HUES48 (cell line): Measurements from ENCODE around the gene VOPP1.
"Not testable (repeated sequence)": the region's sequence is repeated elsewhere in the genome, so short reads cannot be mapped to it uniquely, and the experiment has no call there.

ENCODE experiments used
- H3K27ac ChIP-seq: one replicate; pipeline ENCODE4 v1.7.0; 2013; ENCODE audit warnings: low read depth, low read length, inconsistent platforms
- H3K27me3 ChIP-seq: 2 replicates; pipeline ENCODE4 v1.6.1; 2013; ENCODE audit warnings: mild to moderate bottlenecking, low read length; ENCODE audit not compliant: control insufficient read depth, insufficient read depth
- H3K36me3 ChIP-seq: 2 replicates; pipeline ENCODE4 v1.6.1; 2013; ENCODE audit warnings: low read length; ENCODE audit not compliant: control insufficient read depth, insufficient read depth
- H3K4me1 ChIP-seq: 2 replicates; pipeline ENCODE4 v1.6.1; 2013; ENCODE audit warnings: mild to moderate bottlenecking, low read length; ENCODE audit not compliant: control insufficient read depth, insufficient read depth
- H3K4me3 ChIP-seq: 2 replicates; pipeline ENCODE4 v1.5.1; 2013; ENCODE audit warnings: mild to moderate bottlenecking, low read depth, low read length
- H3K9ac ChIP-seq: 2 replicates; pipeline ENCODE4 v1.6.1; 2013; ENCODE audit warnings: mild to moderate bottlenecking, low read depth, low read length, moderate library complexity
- H3K9me3 ChIP-seq: 2 replicates; pipeline ENCODE4 v1.6.1; 2013; ENCODE audit warnings: low read length; ENCODE audit not compliant: control insufficient read depth, insufficient read depth

The VOPP1 gene

DNA sequence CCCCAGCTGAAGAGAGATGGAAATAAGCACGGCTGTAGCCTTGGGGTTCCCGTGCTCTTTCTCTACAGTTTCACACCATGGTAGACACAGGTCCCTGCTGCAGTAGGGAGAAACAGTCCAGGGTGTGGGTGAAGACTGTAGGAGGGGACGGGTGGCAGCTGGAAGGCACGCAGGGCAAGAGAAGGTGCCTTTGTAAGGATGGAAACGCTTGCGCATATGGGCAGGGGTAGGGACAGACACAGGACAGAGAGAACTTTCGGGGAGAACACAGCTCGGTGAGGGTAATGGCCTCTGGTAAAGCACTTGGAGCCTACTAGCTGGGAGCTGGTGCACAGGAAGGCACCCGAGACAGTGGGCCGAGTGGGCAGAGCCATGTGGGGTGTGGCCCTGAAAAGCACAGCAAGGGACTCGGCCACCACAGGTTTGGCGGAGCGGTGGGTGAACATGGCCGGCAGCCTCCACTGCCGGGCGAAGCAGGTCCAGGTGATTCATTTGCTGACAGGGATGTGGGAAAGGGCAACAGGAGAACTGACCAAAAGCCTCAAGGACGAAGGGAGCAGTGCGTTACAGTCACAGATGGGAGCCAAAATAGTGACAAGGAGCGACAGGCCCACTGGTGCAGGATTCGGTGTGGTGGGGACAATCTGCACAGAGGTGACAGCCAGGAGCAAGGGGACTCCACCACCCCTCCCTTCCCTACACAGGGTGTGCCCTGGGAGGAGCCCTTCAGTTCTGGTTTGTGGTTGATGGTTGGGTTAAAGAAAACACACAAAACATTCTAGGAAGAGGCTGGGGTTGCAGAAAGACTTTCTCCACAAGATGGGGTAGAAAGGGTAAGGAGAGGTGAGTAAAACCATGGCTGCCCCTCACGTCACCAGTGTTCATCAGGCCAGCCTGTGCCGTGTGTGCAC is 97.1 kb downstream of the VOPP1 start:
- H3K9ac ChIP-seq, result no peak overlapping the region
- H3K4me3 ChIP-seq, result no peak overlapping the region
- no peak overlapping the region for H3K27ac ChIP-seq
- no peaks in the 10 kb centered on the region for H3K27me3 ChIP-seq
- no peaks in the 10 kb centered on the region for H3K4me1 ChIP-seq
- no peaks in the 10 kb centered on the region for H3K9me3 ChIP-seq
- peaks cover 17% of the 10 kb centered on the region for H3K36me3 ChIP-seq

DNA sequence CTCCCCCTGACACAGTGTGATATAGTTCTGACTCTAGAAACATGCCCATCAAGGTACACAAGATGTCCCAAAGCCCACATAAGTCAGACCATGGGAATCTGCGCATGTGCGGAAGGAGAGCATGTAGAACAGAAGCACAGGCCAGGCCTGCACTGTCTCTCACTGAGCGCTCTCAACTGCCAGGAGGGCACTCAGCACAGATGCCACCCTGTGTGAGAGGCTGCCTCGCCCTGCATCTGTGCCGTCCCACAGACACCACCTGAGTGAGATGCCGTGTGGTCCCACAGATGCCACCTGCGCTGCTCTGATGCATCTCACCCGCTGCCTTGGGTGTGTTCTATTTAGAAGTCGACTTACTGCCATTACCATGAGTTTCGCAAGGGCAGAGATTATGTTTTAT is 98.4 kb downstream of the VOPP1 start:
- Histone ChIP-seq H3K27me3 (no peaks in the 10 kb centered on the region), H3K9ac (no peak overlapping the region), H3K4me1 (no peaks in the 10 kb centered on the region), H3K36me3 (peaks cover 19% of the 10 kb centered on the region), H3K27ac (no peak overlapping the region), H3K9me3 (no peaks in the 10 kb centered on the region), H3K4me3 (no peak overlapping the region)

GRCh38 chr7:55472928-55473725 is 99.2 kb downstream of the VOPP1 start:
- Histone ChIP-seq H3K36me3 (peaks cover 22% of the 10 kb centered on the region), H3K9ac (no peak overlapping the region), H3K27me3 (no peaks in the 10 kb centered on the region), H3K4me3 (no peak overlapping the region), H3K9me3 (peaks cover 6% of the 10 kb centered on the region; the same call in 1 of the 2 replicates), H3K4me1 (no peaks in the 10 kb centered on the region), H3K27ac (no peak overlapping the region)

- not testable (repeated sequence) for H3K27me3 ChIP-seq, H3K4me3 ChIP-seq, H3K4me1 ChIP-seq, H3K27ac ChIP-seq, H3K9ac ChIP-seq
- peaks cover 25% of the 10 kb centered on the region for H3K36me3 ChIP-seq
- H3K9me3 ChIP-seq, result peaks cover 10% of the 10 kb centered on the region
Observed at GRCh38 chr7:55472406-55472805, 99.9 kb downstream of the VOPP1 start.

DNA sequence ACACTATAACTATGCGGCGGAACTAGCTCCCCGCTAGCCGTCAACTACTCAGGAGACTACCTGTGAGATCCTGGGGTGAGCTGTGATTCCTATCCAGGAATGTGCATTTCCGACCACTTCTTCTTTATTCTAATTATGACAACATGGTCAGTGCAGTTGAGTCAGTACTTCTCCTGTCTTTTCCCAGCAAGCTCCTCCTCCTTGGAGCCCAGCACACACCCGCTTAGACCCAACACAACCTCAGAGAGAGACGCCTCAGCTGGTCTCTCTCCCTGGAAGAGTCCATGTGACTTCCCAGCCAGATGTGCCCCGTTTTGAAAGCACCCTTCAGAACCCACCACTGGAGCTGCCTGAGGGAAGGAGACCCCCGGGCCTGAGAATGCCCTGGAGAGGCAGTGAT is 100.7 kb downstream of the VOPP1 start:
- not testable (repeated sequence) for H3K27ac ChIP-seq, H3K4me3 ChIP-seq
- H3K9me3 ChIP-seq, result peaks cover 18% of the 10 kb centered on the region

DNA sequence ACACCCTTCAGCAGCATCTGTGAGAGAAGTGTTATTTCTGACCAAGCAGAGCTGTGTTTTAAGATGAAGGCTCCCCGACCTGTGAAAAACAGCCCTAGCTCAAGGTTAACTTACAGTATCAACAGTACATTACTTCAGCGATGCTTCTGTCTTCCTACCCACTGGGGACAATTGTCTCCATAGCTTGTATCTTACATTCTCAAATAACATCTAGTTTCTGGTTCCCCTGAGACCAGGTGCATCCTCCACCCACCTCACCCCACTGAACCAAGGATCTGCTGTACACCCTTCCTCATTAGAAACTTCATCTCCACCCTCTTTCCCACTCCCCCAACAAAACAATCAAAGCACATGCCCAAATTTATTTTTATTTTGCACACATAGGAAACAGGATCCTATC is 102.0 kb downstream of the VOPP1 start:
- Histone ChIP-seq H3K36me3 (peaks cover 23% of the 10 kb centered on the region), H3K27me3 (no peaks in the 10 kb centered on the region), H3K27ac (no peak overlapping the region), H3K4me1 (no peaks in the 10 kb centered on the region), H3K9me3 (peaks cover 23% of the 10 kb centered on the region), H3K4me3 (no peak overlapping the region), H3K9ac (no peak overlapping the region)

More for the DNA sequence above, 100.7 kb downstream of the VOPP1 start:
- not testable (repeated sequence) for H3K4me1 ChIP-seq, H3K27me3 ChIP-seq, H3K9ac ChIP-seq
- peaks cover 21% of the 10 kb centered on the region for H3K36me3 ChIP-seq

DNA sequence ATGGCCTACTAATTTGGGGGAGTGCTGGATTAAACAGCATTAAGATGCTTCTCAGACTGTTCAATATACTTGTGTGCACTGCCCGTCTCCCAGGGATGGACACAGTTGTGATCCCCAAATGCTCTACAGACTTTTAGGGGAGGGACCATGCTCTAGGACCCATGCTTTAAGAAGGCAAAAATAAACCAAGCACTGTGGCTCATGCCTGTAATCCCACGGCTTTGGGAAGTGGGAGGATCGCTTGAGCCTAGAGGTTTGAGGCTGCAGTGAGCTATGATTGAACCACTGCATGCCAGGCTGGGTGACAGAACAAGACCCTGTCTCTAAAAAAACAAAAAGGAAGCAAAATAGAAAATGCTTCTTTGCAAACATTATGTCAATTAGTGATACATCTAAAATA is 102.6 kb downstream of the VOPP1 start:
- Histone ChIP-seq H3K9me3 (peaks cover 23% of the 10 kb centered on the region), H3K9ac (no peak overlapping the region), H3K4me3 (no peak overlapping the region), H3K27ac (no peak overlapping the region), H3K4me1 (no peaks in the 10 kb centered on the region), H3K36me3 (peaks cover 27% of the 10 kb centered on the region), H3K27me3 (no peaks in the 10 kb centered on the region)

GRCh38 chr7:55469271-55469681 is 103.0 kb downstream of the VOPP1 start:
- Histone ChIP-seq H3K9me3 (peaks cover 26% of the 10 kb centered on the region), H3K4me1 (no peaks in the 10 kb centered on the region), H3K27ac (no peak overlapping the region), H3K4me3 (no peak overlapping the region), H3K27me3 (no peaks in the 10 kb centered on the region), H3K9ac (no peak overlapping the region), H3K36me3 (peaks cover 31% of the 10 kb centered on the region)

- Histone ChIP-seq H3K27me3 (no peaks in the 10 kb centered on the region), H3K36me3 (peaks cover 38% of the 10 kb centered on the region), H3K9me3 (peaks cover 34% of the 10 kb centered on the region), H3K4me3 (no peak overlapping the region), H3K27ac (no peak overlapping the region), H3K9ac (no peak overlapping the region), H3K4me1 (no peaks in the 10 kb centered on the region)
Observed at GRCh38 chr7:55468495-55468894, 103.8 kb downstream of the VOPP1 start.

DNA sequence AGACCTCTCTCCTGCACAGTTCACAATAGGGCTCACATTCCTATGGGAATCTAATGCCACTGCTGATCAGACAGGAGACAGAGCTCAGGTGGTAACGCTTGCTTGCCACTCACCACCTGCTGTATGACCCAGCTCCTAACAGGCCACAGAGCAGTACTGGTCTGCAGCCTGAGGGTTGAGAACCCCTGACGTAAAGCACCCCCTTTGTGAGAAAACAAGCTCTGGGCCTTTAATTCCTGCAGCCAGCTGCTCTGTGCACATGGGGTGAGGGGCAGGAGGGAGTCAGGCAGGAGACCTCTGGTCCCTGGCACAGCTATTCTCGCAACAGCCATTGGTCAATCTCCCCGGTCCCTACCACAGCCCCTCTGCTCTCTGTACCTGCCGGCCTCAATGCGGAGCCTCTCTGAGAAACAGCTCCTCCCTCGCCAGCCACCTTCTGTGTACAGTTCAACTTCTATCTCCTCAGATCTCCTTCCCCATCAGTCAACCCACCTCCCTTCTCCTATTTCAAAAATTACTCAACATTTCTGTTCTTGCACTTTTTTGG is 105.2 kb downstream of the VOPP1 start:
- Histone ChIP-seq H3K9me3 (peaks cover 44% of the 10 kb centered on the region), H3K27me3 (no peaks in the 10 kb centered on the region), H3K4me3 (no peak overlapping the region), H3K36me3 (peaks cover 33% of the 10 kb centered on the region), H3K9ac (no peak overlapping the region), H3K27ac (no peak overlapping the region), H3K4me1 (no peaks in the 10 kb centered on the region)

DNA sequence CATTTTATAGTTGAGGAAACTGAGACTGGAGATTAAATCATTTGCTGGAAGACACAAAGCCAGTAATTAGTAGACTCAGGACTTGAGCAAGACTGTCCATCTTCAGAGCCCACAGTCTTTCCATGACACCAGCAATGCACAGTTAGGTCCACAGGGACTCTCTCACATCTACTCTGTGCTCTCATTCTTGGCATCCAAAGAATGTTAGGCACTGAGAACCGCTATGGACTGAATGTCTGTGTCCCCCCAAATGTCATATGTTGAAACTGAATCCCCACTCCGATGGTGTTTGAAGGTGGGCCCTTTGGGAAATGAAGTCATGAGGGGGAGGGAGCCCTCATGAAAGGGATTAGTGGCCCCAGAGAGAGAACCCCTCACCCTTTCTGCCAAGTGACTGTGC is 106.6 kb downstream of the VOPP1 start:
- Histone ChIP-seq H3K4me1 (no peaks in the 10 kb centered on the region), H3K9me3 (peaks cover 51% of the 10 kb centered on the region), H3K9ac (no peak overlapping the region), H3K27ac (no peak overlapping the region), H3K27me3 (no peaks in the 10 kb centered on the region), H3K4me3 (no peak overlapping the region), H3K36me3 (peaks cover 33% of the 10 kb centered on the region)
